IMR-90 (cell line): ENCODE measurements around the gene CTDSPL. TPM values are rescaled to one million over a fixed set of nuclear protein-coding genes. Genes with fewer than 3 reads are reported as not detected.

Experiments used
- ATAC-seq: fragments of 200-7000 bp; cut with Tn5 transposase; 2 replicates; pipeline ENCODE4 v1.9.1; 2020; ENCODE audit warnings: low read depth, mild to moderate bottlenecking, moderate library complexity
- BruUV-seq: library from RNA; stranded (reverse); fragments of 400-500 nt; replicated peaks from 2 replicates; lab custom pipeline; 2021; lab: Mats Ljungman, UMichigan
- CTCF ChIA-PET: fragments of 300-600 bp; formaldehyde crosslinking; extraction: SDS; loops from one replicate; lab custom pipeline; 2021; ENCODE audit warnings: antibody characterized with exemption; lab: Yijun Ruan, JAX
- POLR2A ChIA-PET: fragments of 300-600 bp; sonication (Branson Sonifier 250); formaldehyde crosslinking; loops from one replicate; lab custom pipeline; 2022; ENCODE audit warnings: antibody characterized with exemption; ENCODE audit not compliant: unreplicated experiment; lab: Charles Lee
- DNase-seq: peaks from one replicate; pipeline ENCODE4 v3.0.0; 2013
- H2AFZ ChIP-seq: replicated peaks from 2 replicates; pipeline ENCODE3; 2013; ENCODE audit warnings: low read length, mild to moderate bottlenecking; ENCODE audit not compliant: poor library complexity
- H2AK5ac ChIP-seq: 2 replicates; pipeline ENCODE4 v1.6.1; 2013; ENCODE audit warnings: low read depth, low read length, inconsistent platforms
- H2AK9ac ChIP-seq: replicated peaks from 2 replicates; pipeline ENCODE3; 2013; ENCODE audit warnings: mild to moderate bottlenecking, low read depth, low read length, moderate library complexity; ENCODE audit not compliant: poor library complexity
- H2BK120ac ChIP-seq: 2 replicates; pipeline ENCODE4 v1.6.1; 2013; ENCODE audit warnings: low read depth, low read length, inconsistent platforms
- H2BK15ac ChIP-seq: 3 replicates; pipeline ENCODE4 v1.6.1; 2013; ENCODE audit warnings: low read depth, low read length, inconsistent platforms
- H2BK20ac ChIP-seq: 2 replicates; pipeline ENCODE4 v1.6.1; 2013; ENCODE audit warnings: low read depth, mild to moderate bottlenecking, inconsistent platforms, low read length, moderate library complexity
- H2BK5ac ChIP-seq: 2 replicates; pipeline ENCODE4 v1.6.1; 2013; ENCODE audit warnings: mild to moderate bottlenecking, low read depth, low read length, inconsistent platforms; ENCODE audit not compliant: poor library complexity, severe bottlenecking
- H3K14ac ChIP-seq: replicated peaks from 2 replicates; pipeline ENCODE4 v1.6.1; 2013; ENCODE audit warnings: low read depth, low read length, inconsistent platforms
- H3K18ac ChIP-seq: 2 replicates; pipeline ENCODE4 v1.6.1; 2013; ENCODE audit warnings: low read depth, low read length, control low read depth
- H3K23ac ChIP-seq: 2 replicates; pipeline ENCODE4 v1.6.1; 2013; ENCODE audit warnings: low read depth, low read length, inconsistent platforms
- H3K27ac ChIP-seq: 2 replicates; pipeline ENCODE4 v1.5.1; 2013; ENCODE audit warnings: mild to moderate bottlenecking, control low read depth, low read length; ENCODE audit not compliant: insufficient read depth
- H3K27me3 ChIP-seq: 2 replicates; pipeline ENCODE4 v1.6.1; 2013; ENCODE audit warnings: low read length; ENCODE audit not compliant: control insufficient read depth, insufficient read depth
- H3K36me3 ChIP-seq: 2 replicates; pipeline ENCODE4 v1.6.1; 2013; ENCODE audit warnings: low read length, mixed read lengths; ENCODE audit not compliant: control insufficient read depth, insufficient read depth
- H3K4ac ChIP-seq: 2 replicates; pipeline ENCODE4 v1.6.1; 2013; ENCODE audit warnings: low read depth, low read length, inconsistent platforms
- H3K4me1 ChIP-seq: 2 replicates; pipeline ENCODE4 v1.6.1; 2013; ENCODE audit warnings: low read length, mixed read lengths; ENCODE audit not compliant: control insufficient read depth, insufficient read depth
- H3K4me2 ChIP-seq: 2 replicates; pipeline ENCODE4 v1.6.1; 2013; ENCODE audit warnings: low read depth, mild to moderate bottlenecking, control low read depth, low read length, moderate library complexity
- H3K4me3 ChIP-seq: 2 replicates; pipeline ENCODE4 v1.5.1; 2013; ENCODE audit warnings: low read depth, mild to moderate bottlenecking, control low read depth, low read length, moderate library complexity; ENCODE audit not compliant: insufficient read depth
- H3K56ac ChIP-seq: 2 replicates; pipeline ENCODE4 v1.6.1; 2013; ENCODE audit warnings: low read length, inconsistent platforms; ENCODE audit not compliant: insufficient read depth; ENCODE audit errors: extremely low read depth
- H3K79me1 ChIP-seq, 2 experiments: 2 replicates each; pipeline ENCODE4 v1.6.1; 2013; ENCODE audit warnings: low read length in 2 of 2, inconsistent platforms in 1 of 2, low read depth in 1 of 2
- H3K9ac ChIP-seq: 2 replicates; pipeline ENCODE4 v1.6.1; 2013; ENCODE audit warnings: low read depth, low read length, control low read depth
- H3K9me1 ChIP-seq: 2 replicates; pipeline ENCODE4 v1.6.1; 2013; ENCODE audit warnings: low read length, inconsistent platforms; ENCODE audit not compliant: insufficient read depth
- H3K9me3 ChIP-seq: 2 replicates; pipeline ENCODE4 v1.6.1; 2013; ENCODE audit warnings: low read length; ENCODE audit not compliant: control insufficient read depth, insufficient read depth
- H4K20me1 ChIP-seq: 2 replicates; pipeline ENCODE4 v1.6.1; 2013; ENCODE audit warnings: low read length, inconsistent platforms; ENCODE audit not compliant: insufficient read depth
- H4K5ac ChIP-seq: 2 replicates; pipeline ENCODE4 v1.6.1; 2013; ENCODE audit warnings: mild to moderate bottlenecking, low read depth, low read length, control low read depth
- H4K8ac ChIP-seq, 2 experiments: 2 replicates each; pipeline ENCODE4 v1.6.1; 2013; ENCODE audit warnings: low read depth in 2 of 2, low read length in 2 of 2, control low read depth in 1 of 2, inconsistent platforms in 1 of 2
- H4K91ac ChIP-seq: 2 replicates; pipeline ENCODE4 v1.6.1; 2013; ENCODE audit warnings: low read depth, low read length, inconsistent platforms; ENCODE audit not compliant: insufficient read depth
- CEBPB ChIP-seq: IDR thresholded peaks from 2 replicates; pipeline ENCODE4 v1.6.1; 2012; ENCODE audit warnings: low read depth, low read length, improper control_type of control experiment
- MAFK ChIP-seq: IDR thresholded peaks from 2 replicates; pipeline ENCODE4 v1.6.1; 2012; ENCODE audit warnings: low read depth, low read length, improper control_type of control experiment
- MAZ ChIP-seq: IDR thresholded peaks from 2 replicates; pipeline ENCODE4 v1.6.1; 2012; ENCODE audit warnings: low read depth, mild to moderate bottlenecking, low read length, improper control_type of control experiment, moderate library complexity, borderline replicate concordance
- MXI1 ChIP-seq: IDR thresholded peaks from 2 replicates; pipeline ENCODE4 v1.6.1; 2012; ENCODE audit warnings: low read depth, mild to moderate bottlenecking, low read length, moderate library complexity, borderline replicate concordance
- NFE2L2 ChIP-seq: fragments of 150-350 bp; IDR thresholded peaks from 2 replicates; pipeline ENCODE4 v1.6.1; 2016; ENCODE audit warnings: low read depth, mild to moderate bottlenecking, low read length
- RAD21 ChIP-seq: IDR thresholded peaks from 2 replicates; pipeline ENCODE4 v1.6.1; 2012; ENCODE audit warnings: low read length, improper control_type of control experiment
- RCOR1 ChIP-seq: IDR thresholded peaks from 2 replicates; pipeline ENCODE4 v1.6.1; 2012; ENCODE audit warnings: mild to moderate bottlenecking, low read length, improper control_type of control experiment; ENCODE audit not compliant: insufficient replicate concordance
- RFX5 ChIP-seq: IDR thresholded peaks from 2 replicates; pipeline ENCODE4 v1.8.0; 2012; ENCODE audit warnings: low read depth, mild to moderate bottlenecking, low read length, moderate library complexity
- USF2 ChIP-seq: fragments of 150-350 bp; IDR thresholded peaks from 2 replicates; pipeline ENCODE4 v1.6.1; 2017; ENCODE audit warnings: mild to moderate bottlenecking, antibody characterized with exemption, low read length, low read depth
- WGBS, 2 experiments: methylation state at CpG; one replicate each; pipeline versions ENCODE4 v1.1.5 to v1.1.7; 2013; ENCODE audit warnings: missing lambda C conversion rate in 2 of 2; ENCODE audit not compliant: insufficient read length in 1 of 2; ENCODE audit errors: extremely low coverage in 2 of 2; 5-methylcytosine and 5-hydroxymethylcytosine counted together
- dilution Hi-C: fragments of 300-500 bp; cut with HindIII; formaldehyde crosslinking; loops from one replicate; pipeline ENCODE4 v1.14.3; 2018; ENCODE audit warnings: low sequenced_read_pairs; ENCODE audit not compliant: unreplicated experiment
- in situ Hi-C: fragments of 300-500 bp; cut with MboI; formaldehyde crosslinking; loops from 3 replicates; pipeline ENCODE4 v1.14.3; 2019; ENCODE audit warnings: low sequenced_read_pairs, inconsistent platforms, mixed read lengths
- intact Hi-C: fragments of 100-400 bp; cut with micrococcal nuclease; formaldehyde crosslinking; loops from 2 replicates; pipeline ENCODE4 v1.10.0; 2022
- polyA plus RNA-seq, 3 experiments: library from polyadenylated mRNA; depleted of rRNA; stranded (reverse); fragments of >200 nt; gene quantifications; 2 replicates each; pipeline ENCODE4 v1.2.3, GENCODE V29; 2012; ENCODE audit warnings: low replicate concordance in 1 of 3
- total RNA-seq: library from RNA; depleted of rRNA; stranded (reverse); fragments of >200 nt; gene quantifications from 2 replicates; pipeline ENCODE4 v1.2.3, GENCODE V29; 2012

Gene CTDSPL
- total and polyA plus RNA-seq, 2 of the 4 experiments (the other 2 are of a cell fraction), result 24.5 to 29.0 TPM

GRCh38 chr3:38019658-38020341, 158.1 kb downstream of the CTDSPL start:
- H3K23ac ChIP-seq, result no peak overlapping the region
- H3K27ac ChIP-seq, result no peak overlapping the region
- intact Hi-C loops (no loop called here), dilution Hi-C loops (no loop called here), in situ Hi-C loops (no loop called here)
- DNase-seq (no peak), ATAC-seq (no peak)
- POLR2A ChIA-PET, result interaction anchor here (0.5 kb wide), 1 partner anchor 10 kb away, joined by 5 read pairs; no protein-coding TSS in a partner anchor
- H2BK20ac ChIP-seq, result no peak overlapping the region
- H2BK120ac ChIP-seq, result no peak overlapping the region
- H3K9me3 ChIP-seq, result peaks cover 4% of the 10 kb centered on the region; the same call in 1 of the 2 replicates
- H3K79me1 ChIP-seq, result peaks cover 0 to 19% of the 10 kb centered on the region in 2 experiments; a peak in 3 of 4 replicates
- H3K9me1 ChIP-seq, result peaks cover 18% of the 10 kb centered on the region
- no peak for TF ChIP-seq USF2
- no peak for TF ChIP-seq MXI1
- no peak for TF ChIP-seq MAZ
- TF ChIP-seq CEBPB, result no peak
- no peak for TF ChIP-seq RFX5
- no peak for TF ChIP-seq RAD21
- TF ChIP-seq RCOR1, result no peak
- TF ChIP-seq MAFK, result no peak
- TF ChIP-seq NFE2L2, result no peak
- no peak overlapping the region for H2AK5ac ChIP-seq
- BruUV-seq, result no TSS peak
- no peak overlapping the region for H3K9ac ChIP-seq
- H3K18ac ChIP-seq, result no peak overlapping the region
- H3K4me3 ChIP-seq, result no peak overlapping the region
- H4K91ac ChIP-seq, result no peak overlapping the region
- H4K20me1 ChIP-seq, result no peaks in the 10 kb centered on the region; the same call in none of the 2 replicates
- no peak overlapping the region for H4K5ac ChIP-seq
- H2BK5ac ChIP-seq, result no peak overlapping the region
- no peak overlapping the region for H3K56ac ChIP-seq
- H3K4me2 ChIP-seq, result no peak overlapping the region
- H3K4ac ChIP-seq, result no peak overlapping the region
- peaks cover 26% of the 10 kb centered on the region for H3K36me3 ChIP-seq
- WGBS, 2 experiments, result 100% methylated on average over 2 of the region's 10 CpGs; no CpG with 5 or more reads in 1 of the 2 experiments
- no peak overlapping the region for H3K14ac ChIP-seq
- no peaks in the 10 kb centered on the region for H3K27me3 ChIP-seq
- H2BK15ac ChIP-seq, result no peak overlapping the region
- H2AFZ ChIP-seq, result no peak overlapping the region
- no peak overlapping the region for H4K8ac ChIP-seq
- CTCF ChIA-PET, result no interaction called here
- peaks cover 2% of the 10 kb centered on the region; the same call in 1 of the 2 replicates for H3K4me1 ChIP-seq
- H2AK9ac ChIP-seq, result no peak overlapping the region
